Measurements from ENCODE around the gene NRARP.
"Not testable (repeated sequence)": the region's sequence is repeated elsewhere in the genome, so short reads cannot be mapped to it uniquely, and the experiment has no call there.

NRARP gene

GRCh38 chr9:137336735-137337134 is 34.7 kb upstream of the NRARP start:
- Histone ChIP-seq H3K4me2 (no peak overlapping the region), H3K27me3 (ENCODE audit: insufficient read depth, low read depth) (peaks cover 51% of the 10 kb centered on the region), H3K4me1 (ENCODE audit: low read depth, poor library complexity, severe bottlenecking) (no peaks in the 10 kb centered on the region), H3K9ac (no peak overlapping the region), H2AFZ (ENCODE audit: low read depth) (no peak overlapping the region), H3K36me3 (ENCODE audit: insufficient read depth) (no peaks in the 10 kb centered on the region), H4K20me1 (ENCODE audit: insufficient read depth) (no peaks in the 10 kb centered on the region), H3K4me3 (IDR thresholded peaks at IDR 0.05; ENCODE audit: insufficient read depth, low read depth, low read length) (no peak overlapping the region), H3K79me2 (ENCODE audit: insufficient read depth, low read depth) (no peaks in the 10 kb centered on the region), H3K27ac (no peak overlapping the region)
- TF ChIP-seq, protein P1, sequence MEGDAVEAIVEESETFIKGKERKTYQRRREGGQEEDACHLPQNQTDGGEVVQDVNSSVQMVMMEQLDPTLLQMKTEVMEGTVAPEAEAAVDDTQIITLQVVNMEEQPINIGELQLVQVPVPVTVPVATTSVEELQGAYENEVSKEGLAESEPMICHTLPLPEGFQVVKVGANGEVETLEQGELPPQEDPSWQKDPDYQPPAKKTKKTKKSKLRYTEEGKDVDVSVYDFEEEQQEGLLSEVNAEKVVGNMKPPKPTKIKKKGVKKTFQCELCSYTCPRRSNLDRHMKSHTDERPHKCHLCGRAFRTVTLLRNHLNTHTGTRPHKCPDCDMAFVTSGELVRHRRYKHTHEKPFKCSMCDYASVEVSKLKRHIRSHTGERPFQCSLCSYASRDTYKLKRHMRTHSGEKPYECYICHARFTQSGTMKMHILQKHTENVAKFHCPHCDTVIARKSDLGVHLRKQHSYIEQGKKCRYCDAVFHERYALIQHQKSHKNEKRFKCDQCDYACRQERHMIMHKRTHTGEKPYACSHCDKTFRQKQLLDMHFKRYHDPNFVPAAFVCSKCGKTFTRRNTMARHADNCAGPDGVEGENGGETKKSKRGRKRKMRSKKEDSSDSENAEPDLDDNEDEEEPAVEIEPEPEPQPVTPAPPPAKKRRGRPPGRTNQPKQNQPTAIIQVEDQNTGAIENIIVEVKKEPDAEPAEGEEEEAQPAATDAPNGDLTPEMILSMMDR (conservative IDR thresholded peaks at IDR 0.05; ENCODE audit: low read depth, low read length) = no peak

GRCh38 chr9:137333016-137333671 is 31.1 kb upstream of the NRARP start:
- no peak overlapping the region for H3K4me2 ChIP-seq
- TF ChIP-seq, protein P1 (conservative IDR thresholded peaks at IDR 0.05; ENCODE audit: low read depth, low read length) = no peak
- no peaks in the 10 kb centered on the region for H3K4me1 ChIP-seq (ENCODE audit: low read depth, poor library complexity, severe bottlenecking)

GRCh38 chr9:137331929-137332328 is 29.9 kb upstream of the NRARP start:
- Histone ChIP-seq H2AFZ (ENCODE audit: low read depth) (no peak overlapping the region), H3K79me2 (ENCODE audit: insufficient read depth, low read depth) (no peaks in the 10 kb centered on the region), H4K20me1 (ENCODE audit: insufficient read depth) (no peaks in the 10 kb centered on the region), H3K4me1 (ENCODE audit: low read depth, poor library complexity, severe bottlenecking) (no peaks in the 10 kb centered on the region), H3K4me3 (IDR thresholded peaks at IDR 0.05; ENCODE audit: insufficient read depth, low read depth, low read length) (no peak overlapping the region), H3K4me2 (no peak overlapping the region), H3K27me3 (ENCODE audit: insufficient read depth, low read depth) (peaks cover 19% of the 10 kb centered on the region; the same call in 1 of the 2 replicates), H3K36me3 (ENCODE audit: insufficient read depth) (no peaks in the 10 kb centered on the region), H3K27ac (no peak overlapping the region), H3K9ac (no peak overlapping the region)
- TF ChIP-seq, protein P1 (conservative IDR thresholded peaks at IDR 0.05; ENCODE audit: low read depth, low read length) = no peak

More at GRCh38 chr9:137333016-137333671, 31.1 kb upstream of the NRARP start:
- Histone ChIP-seq H3K27ac (no peak overlapping the region), H3K36me3 (ENCODE audit: insufficient read depth) (no peaks in the 10 kb centered on the region), H3K27me3 (ENCODE audit: insufficient read depth, low read depth) (peaks cover 23% of the 10 kb centered on the region; the same call in 1 of the 2 replicates), H4K20me1 (ENCODE audit: insufficient read depth) (no peaks in the 10 kb centered on the region), H3K9ac (no peak overlapping the region), H3K79me2 (ENCODE audit: insufficient read depth, low read depth) (no peaks in the 10 kb centered on the region), H3K4me3 (IDR thresholded peaks at IDR 0.05; ENCODE audit: insufficient read depth, low read depth, low read length) (no peak overlapping the region), H2AFZ (ENCODE audit: low read depth) (no peak overlapping the region)

- Histone ChIP-seq H3K79me2 (ENCODE audit: insufficient read depth, low read depth) (no peaks in the 10 kb centered on the region), H3K4me2 (no peak overlapping the region), H4K20me1 (ENCODE audit: insufficient read depth) (no peaks in the 10 kb centered on the region), H3K4me3 (IDR thresholded peaks at IDR 0.05; ENCODE audit: insufficient read depth, low read depth, low read length) (no peak overlapping the region), H3K27ac (no peak overlapping the region), H3K36me3 (ENCODE audit: insufficient read depth) (no peaks in the 10 kb centered on the region), H3K4me1 (ENCODE audit: low read depth, poor library complexity, severe bottlenecking) (no peaks in the 10 kb centered on the region), H3K27me3 (ENCODE audit: insufficient read depth, low read depth) (peaks cover 13% of the 10 kb centered on the region; the same call in 1 of the 2 replicates), H3K9ac (no peak overlapping the region), H2AFZ (ENCODE audit: low read depth) (no peak overlapping the region)
- TF ChIP-seq, protein P1 (conservative IDR thresholded peaks at IDR 0.05; ENCODE audit: low read depth, low read length) = no peak
Measured at GRCh38 chr9:137330689-137331088, 28.6 kb upstream of the NRARP start.

- peaks cover 13% of the 10 kb centered on the region; the same call in 1 of the 2 replicates for H3K27me3 ChIP-seq (ENCODE audit: insufficient read depth, low read depth)
- not testable (repeated sequence) for H3K4me3 ChIP-seq (IDR thresholded peaks at IDR 0.05; ENCODE audit: insufficient read depth, low read depth, low read length); H3K27ac ChIP-seq; H2AFZ ChIP-seq (ENCODE audit: low read depth); H3K36me3 ChIP-seq (ENCODE audit: insufficient read depth); H3K4me2 ChIP-seq; H3K79me2 ChIP-seq (ENCODE audit: insufficient read depth, low read depth); H3K9ac ChIP-seq; H4K20me1 ChIP-seq (ENCODE audit: insufficient read depth); H3K4me1 ChIP-seq (ENCODE audit: low read depth, poor library complexity, severe bottlenecking)
Measured at GRCh38 chr9:137329590-137329989, 27.5 kb upstream of the NRARP start.

DNA sequence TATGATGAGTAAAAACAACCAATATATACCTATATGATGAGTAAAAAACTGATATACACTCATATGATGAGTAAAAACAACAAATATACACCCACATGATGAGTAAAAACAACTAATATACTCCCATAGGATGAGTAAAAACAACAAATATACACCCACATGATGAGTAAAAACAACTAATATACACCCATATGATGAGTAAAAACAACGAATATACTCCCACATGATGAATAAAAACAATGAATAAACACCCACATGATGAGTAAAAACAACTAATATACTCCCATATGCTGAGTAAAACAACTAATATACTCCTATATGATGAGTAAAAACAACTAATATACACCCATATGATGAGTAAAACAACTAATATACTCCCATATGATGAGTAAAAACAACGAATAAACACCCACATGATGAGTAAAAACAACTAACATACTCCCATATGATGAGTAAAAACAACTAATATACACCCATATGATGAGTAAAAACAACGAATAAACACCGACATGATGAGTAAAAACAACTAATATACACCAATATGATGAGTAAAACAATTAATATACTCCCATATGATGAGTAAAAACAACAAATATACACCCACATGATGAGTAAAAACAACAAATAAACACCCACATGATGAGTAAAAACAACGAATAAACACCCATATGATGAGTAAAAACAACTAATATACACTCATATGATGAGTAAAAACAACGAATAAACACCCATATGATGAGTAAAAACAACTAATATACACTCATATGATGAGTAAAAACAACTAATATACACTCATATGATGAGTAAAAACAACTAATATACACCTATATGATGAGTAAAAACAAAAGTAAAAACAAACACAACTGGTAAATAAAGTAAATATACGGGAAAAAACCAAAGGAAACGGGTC is 25.8 kb upstream of the NRARP start:
- H3K4me1 ChIP-seq (ENCODE audit: low read depth, poor library complexity, severe bottlenecking); H3K4me2 ChIP-seq; H4K20me1 ChIP-seq (ENCODE audit: insufficient read depth); H3K36me3 ChIP-seq (ENCODE audit: insufficient read depth); H3K27me3 ChIP-seq (ENCODE audit: insufficient read depth, low read depth); H3K9ac ChIP-seq; H3K4me3 ChIP-seq (IDR thresholded peaks at IDR 0.05; ENCODE audit: insufficient read depth, low read depth, low read length); H2AFZ ChIP-seq (ENCODE audit: low read depth); H3K27ac ChIP-seq; H3K79me2 ChIP-seq (ENCODE audit: insufficient read depth, low read depth): not testable (repeated sequence)

Measured in KMS-11 (cell line).